H1 (cell line): ENCODE measurements around the gene PPFIA2.

Experiments used
- TAF1 ChIP-seq: IDR thresholded peaks from 2 replicates; pipeline ENCODE4 v1.6.1; 2011; ENCODE audit warnings: mild to moderate bottlenecking, low read depth, low read length
- TF ChIP-seq, protein P1 (sequence below), 3 experiments: IDR thresholded peaks; 1 replicate in 2 of 3; 2 replicates in 1 of 3; pipeline versions ENCODE4 v1.5.1 to v1.6.1; 2011; ENCODE audit warnings: low read length in 3 of 3, mild to moderate bottlenecking in 3 of 3, inconsistent platforms in 2 of 3, low read depth in 1 of 3, moderate library complexity in 1 of 3; ENCODE audit not compliant: insufficient read depth in 1 of 3; ENCODE audit errors: control extremely low read depth in 1 of 3
- TF ChIP-seq, protein P2 (sequence below): IDR thresholded peaks from 2 replicates; pipeline ENCODE4 v1.6.1; 2012; ENCODE audit warnings: inconsistent platforms

- no peak for TF ChIP-seq TAF1
- TF ChIP-seq, protein P1, sequence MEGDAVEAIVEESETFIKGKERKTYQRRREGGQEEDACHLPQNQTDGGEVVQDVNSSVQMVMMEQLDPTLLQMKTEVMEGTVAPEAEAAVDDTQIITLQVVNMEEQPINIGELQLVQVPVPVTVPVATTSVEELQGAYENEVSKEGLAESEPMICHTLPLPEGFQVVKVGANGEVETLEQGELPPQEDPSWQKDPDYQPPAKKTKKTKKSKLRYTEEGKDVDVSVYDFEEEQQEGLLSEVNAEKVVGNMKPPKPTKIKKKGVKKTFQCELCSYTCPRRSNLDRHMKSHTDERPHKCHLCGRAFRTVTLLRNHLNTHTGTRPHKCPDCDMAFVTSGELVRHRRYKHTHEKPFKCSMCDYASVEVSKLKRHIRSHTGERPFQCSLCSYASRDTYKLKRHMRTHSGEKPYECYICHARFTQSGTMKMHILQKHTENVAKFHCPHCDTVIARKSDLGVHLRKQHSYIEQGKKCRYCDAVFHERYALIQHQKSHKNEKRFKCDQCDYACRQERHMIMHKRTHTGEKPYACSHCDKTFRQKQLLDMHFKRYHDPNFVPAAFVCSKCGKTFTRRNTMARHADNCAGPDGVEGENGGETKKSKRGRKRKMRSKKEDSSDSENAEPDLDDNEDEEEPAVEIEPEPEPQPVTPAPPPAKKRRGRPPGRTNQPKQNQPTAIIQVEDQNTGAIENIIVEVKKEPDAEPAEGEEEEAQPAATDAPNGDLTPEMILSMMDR (IDR thresholded peaks at IDR 0.05; ENCODE audit: control extremely low read depth in 1 of 3, insufficient read depth in 1 of 3, low read depth in 1 of 3, low read length in 3 of 3), result no peak
- TF ChIP-seq, protein P2, sequence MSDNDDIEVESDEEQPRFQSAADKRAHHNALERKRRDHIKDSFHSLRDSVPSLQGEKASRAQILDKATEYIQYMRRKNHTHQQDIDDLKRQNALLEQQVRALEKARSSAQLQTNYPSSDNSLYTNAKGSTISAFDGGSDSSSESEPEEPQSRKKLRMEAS, result no peak
Observed at GRCh38 chr12:81403348-81403747, 355.8 kb downstream of the PPFIA2 start.
